IPS-NIHi11 (cell line): Measurements from ENCODE around the gene EIF5AL1.
"Not testable (repeated sequence)": the region's sequence is repeated elsewhere in the genome, so short reads cannot be mapped to it uniquely, and the experiment has no call there.

Experiments used
- DNase-seq: peaks from one replicate; pipeline ENCODE4 v3.0.0; 2012; ENCODE audit warnings: mixed read lengths, low spot score

EIF5AL1 gene

GRCh38 chr10:79487296-79488194 is 24.8 kb upstream of the EIF5AL1 start:
- DNase-seq, result peak; percentile 92

GRCh38 chr10:79488336-79488735 is 24.0 kb upstream of the EIF5AL1 start:
- peak; percentile 45 for DNase-seq

- no peak for DNase-seq
These were observed 23.5 kb upstream of the EIF5AL1 start for GRCh38 chr10:79488870-79489269.

- DNase-seq, result no peak
These were observed 21.8 kb upstream of the EIF5AL1 start for GRCh38 chr10:79490400-79491142.

- DNase-seq, result peak; percentile 27
These were observed 21.0 kb upstream of the EIF5AL1 start for GRCh38 chr10:79491143-79491835.

- no peak for DNase-seq
These were observed 20.1 kb upstream of the EIF5AL1 start for GRCh38 chr10:79492256-79492655.

GRCh38 chr10:79492839-79493238 is 19.5 kb upstream of the EIF5AL1 start:
- no peak for DNase-seq

GRCh38 chr10:79493806-79494205 is 18.5 kb upstream of the EIF5AL1 start:
- DNase-seq, result no peak

- no peak for DNase-seq
These were observed 17.2 kb upstream of the EIF5AL1 start for GRCh38 chr10:79494871-79495705.

GRCh38 chr10:79495791-79496190 is 16.5 kb upstream of the EIF5AL1 start:
- no peak for DNase-seq

GRCh38 chr10:79496896-79497295 is 15.4 kb upstream of the EIF5AL1 start:
- DNase-seq, result peak; percentile 57

GRCh38 chr10:79498291-79498829 is 14.0 kb upstream of the EIF5AL1 start:
- DNase-seq, result no peak

GRCh38 chr10:79502561-79503309 is 9.6 kb upstream of the EIF5AL1 start:
- DNase-seq, result peak; percentile 69

- not testable (repeated sequence) for DNase-seq
These were observed 8.5 kb upstream of the EIF5AL1 start for GRCh38 chr10:79503787-79504186.

- DNase-seq, result not testable (repeated sequence)
These were observed 7.8 kb upstream of the EIF5AL1 start for GRCh38 chr10:79504483-79504882.

- DNase-seq, result not testable (repeated sequence)
These were observed 7.0 kb upstream of the EIF5AL1 start for GRCh38 chr10:79505328-79505727.

- no peak for DNase-seq
These were observed 6.5 kb upstream of the EIF5AL1 start for GRCh38 chr10:79505829-79506228.

GRCh38 chr10:79507440-79508167 is 4.7 kb upstream of the EIF5AL1 start:
- DNase-seq, result no peak

- not testable (repeated sequence) for DNase-seq
These were observed 4.1 kb upstream of the EIF5AL1 start for GRCh38 chr10:79508245-79508644.
